GM23338 (cell line): ENCODE data around the gene STARD13. TPM values are rescaled to one million over a fixed set of nuclear protein-coding genes. Genes with fewer than 3 reads are reported as not detected.

Experiments used
- ATAC-seq: fragments of 200-7000 bp; cut with Tn5 transposase; 3 replicates; pipeline ENCODE4 v1.9.1; 2020
- DNase-seq: peaks from one replicate; pipeline ENCODE4 v3.0.0-alpha.2; 2015; ENCODE audit warnings: low spot score
- H2AFZ ChIP-seq: fragments of 200-600 bp; sonication (generic); 2 replicates; pipeline ENCODE4 v1.8.0; 2016; ENCODE audit warnings: antibody characterized with exemption, mild to moderate bottlenecking, moderate library complexity
- H3F3A ChIP-seq: fragments of 200-600 bp; sonication (generic); replicated peaks from 2 replicates; pipeline ENCODE4 v1.8.0; 2017; ENCODE audit warnings: antibody characterized with exemption, mixed run types, low read depth
- H3K27ac ChIP-seq: fragments of 200-600 bp; sonication (generic); 2 replicates; pipeline ENCODE4 v1.6.1; 2016; ENCODE audit warnings: low read depth
- H3K27me3 ChIP-seq: fragments of 200-600 bp; sonication (generic); 2 replicates; pipeline ENCODE4 v1.8.0; 2016; ENCODE audit warnings: mild to moderate bottlenecking, mixed run types, moderate library complexity; ENCODE audit not compliant: insufficient read depth
- H3K36me3 ChIP-seq: fragments of 200-600 bp; sonication (generic); 2 replicates; pipeline ENCODE4 v1.8.0; 2016; ENCODE audit warnings: mild to moderate bottlenecking; ENCODE audit not compliant: insufficient read depth
- H3K4me1 ChIP-seq: fragments of 200-600 bp; sonication (generic); 2 replicates; pipeline ENCODE4 v1.8.0; 2016; ENCODE audit warnings: mild to moderate bottlenecking, moderate library complexity; ENCODE audit not compliant: insufficient read depth
- H3K4me2 ChIP-seq: fragments of 200-600 bp; sonication (generic); 2 replicates; pipeline ENCODE4 v1.7.1; 2017; ENCODE audit warnings: mixed run types
- H3K4me3 ChIP-seq: fragments of 200-600 bp; sonication (generic); 2 replicates; pipeline ENCODE4 v1.6.1; 2016; ENCODE audit warnings: mixed run types
- H3K79me2 ChIP-seq: fragments of 200-600 bp; sonication (generic); replicated peaks from 2 replicates; pipeline ENCODE4 v1.8.0; 2017; ENCODE audit warnings: mild to moderate bottlenecking; ENCODE audit not compliant: insufficient read depth
- H3K9me2 ChIP-seq: fragments of 200-600 bp; sonication (generic); 2 replicates; pipeline ENCODE4 v1.8.0; 2017; ENCODE audit not compliant: insufficient read depth
- H4K20me1 ChIP-seq: fragments of 200-600 bp; sonication (generic); replicated peaks from 2 replicates; pipeline ENCODE4 v1.8.0; 2017; ENCODE audit warnings: mild to moderate bottlenecking; ENCODE audit not compliant: insufficient read depth
- H3K27ac Mint-ChIP-seq: 2 replicates; pipeline ENCODE4 v1.8.0; 2020; ENCODE audit warnings: inconsistent platforms, mild to moderate bottlenecking, moderate library complexity, mixed read lengths
- H3K27me3 Mint-ChIP-seq: 3 replicates; pipeline ENCODE4 v1.8.0; 2022; ENCODE audit warnings: low read depth, mild to moderate bottlenecking, moderate library complexity, mixed read lengths, inconsistent platforms; ENCODE audit not compliant: insufficient read depth, poor library complexity
- H3K36me3 Mint-ChIP-seq: 3 replicates; pipeline ENCODE4 v1.8.0; 2021; ENCODE audit warnings: low read depth, mild to moderate bottlenecking, inconsistent platforms, moderate library complexity, mixed read lengths
- H3K4me1 Mint-ChIP-seq: 3 replicates; pipeline ENCODE4 v1.8.0; 2020; ENCODE audit warnings: mild to moderate bottlenecking, inconsistent platforms, mixed read lengths
- H3K4me3 Mint-ChIP-seq: 3 replicates; pipeline ENCODE4 v1.8.0; 2021; ENCODE audit warnings: moderate library complexity, mild to moderate bottlenecking, inconsistent platforms, mixed read lengths
- H3K9me3 Mint-ChIP-seq: 3 replicates; pipeline ENCODE4 v1.8.0; 2020; ENCODE audit warnings: moderate library complexity, mild to moderate bottlenecking, inconsistent platforms, mixed read lengths
- CTCF ChIP-seq, 2 experiments: fragments of 200-600 bp in 1 of 2; sonication (generic) in 1 of 2; conservative IDR thresholded peaks; 2 replicates each; pipeline versions ENCODE4 v1.5.1 to v1.6.1; 2016 to 2017; ENCODE audit warnings: antibody characterized with exemption in 2 of 2, low read depth in 2 of 2, mild to moderate bottlenecking in 2 of 2, moderate library complexity in 1 of 2
- EZH2 ChIP-seq: fragments of 200-600 bp; sonication (generic); IDR thresholded peaks from one replicate; pipeline ENCODE4 v1.8.0; 2017; ENCODE audit warnings: antibody characterized with exemption, mild to moderate bottlenecking, low read depth; ENCODE audit not compliant: unreplicated experiment
- ZNF331 ChIP-seq: fragments of 250-450 bp; sonication (Bioruptor Pico); IDR thresholded peaks from 2 replicates; pipeline ENCODE4 v1.5.0; 2020; ENCODE audit warnings: low read depth, mild to moderate bottlenecking, moderate library complexity
- ZNF462 ChIP-seq: fragments of 250-450 bp; sonication (Bioruptor Pico); IDR thresholded peaks from 2 replicates; pipeline ENCODE4 v1.5.0; 2020; ENCODE audit warnings: mild to moderate bottlenecking, moderate library complexity
- polyA plus RNA-seq: library from polyadenylated mRNA; unstranded; fragments of >200 nt; fragmentation: Nextera tagmentation; extraction: Ambion mirVana; gene quantifications from 2 replicates; pipeline ENCODE4 v1.2.1, GENCODE V29; 2016
- total RNA-seq: library from RNA; depleted of rRNA; stranded (reverse); fragments of >200 nt; shearing (Covaris generic); gene quantifications from 2 replicates; pipeline ENCODE4 v1.2.3, GENCODE V29; 2014
- TF ChIP-seq, protein P1 (sequence below): IDR thresholded peaks from 2 replicates; pipeline ENCODE4 v1.6.1; 2016; ENCODE audit warnings: antibody characterized with exemption

Gene STARD13
- total and polyA plus RNA-seq, 2 experiments from 2014 or later = 3.2 to 5.2 TPM

- peaks cover 2% of the 10 kb centered on the region for H3K27me3 Mint-ChIP-seq
- H3K79me2 ChIP-seq = no peaks in the 10 kb centered on the region
- H3K27ac ChIP-seq = no peak overlapping the region
- H3K4me2 ChIP-seq = no peak overlapping the region
- 0 out of 2 replicates have a peak, but pooled peaks cover 8% of the 10 kb centered on the region for H3K9me2 ChIP-seq
- DNase-seq (no peak), ATAC-seq (no peak)
- peaks cover 2% of the 10 kb centered on the region; the same call in 1 of the 3 replicates for H3K36me3 Mint-ChIP-seq
- H3K4me3 ChIP-seq = no peak overlapping the region
- H3F3A ChIP-seq = no peaks in the 10 kb centered on the region
- H3K4me3 Mint-ChIP-seq = no peak overlapping the region
- H3K36me3 ChIP-seq = no peaks in the 10 kb centered on the region
- TF ChIP-seq, protein P1, sequence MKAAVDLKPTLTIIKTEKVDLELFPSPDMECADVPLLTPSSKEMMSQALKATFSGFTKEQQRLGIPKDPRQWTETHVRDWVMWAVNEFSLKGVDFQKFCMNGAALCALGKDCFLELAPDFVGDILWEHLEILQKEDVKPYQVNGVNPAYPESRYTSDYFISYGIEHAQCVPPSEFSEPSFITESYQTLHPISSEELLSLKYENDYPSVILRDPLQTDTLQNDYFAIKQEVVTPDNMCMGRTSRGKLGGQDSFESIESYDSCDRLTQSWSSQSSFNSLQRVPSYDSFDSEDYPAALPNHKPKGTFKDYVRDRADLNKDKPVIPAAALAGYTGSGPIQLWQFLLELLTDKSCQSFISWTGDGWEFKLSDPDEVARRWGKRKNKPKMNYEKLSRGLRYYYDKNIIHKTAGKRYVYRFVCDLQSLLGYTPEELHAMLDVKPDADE = no peak
- H3K27me3 ChIP-seq = no peaks in the 10 kb centered on the region
- no peaks in the 10 kb centered on the region for H3K9me3 Mint-ChIP-seq
- H3K4me1 ChIP-seq = no peaks in the 10 kb centered on the region
- no peak overlapping the region for H2AFZ ChIP-seq
- H4K20me1 ChIP-seq = no peaks in the 10 kb centered on the region
- H3K27ac Mint-ChIP-seq = no peak overlapping the region
- no peaks in the 10 kb centered on the region for H3K4me1 Mint-ChIP-seq
Measured at GRCh38 chr13:33112766-33113165, 172.8 kb downstream of the STARD13 start.

DNA sequence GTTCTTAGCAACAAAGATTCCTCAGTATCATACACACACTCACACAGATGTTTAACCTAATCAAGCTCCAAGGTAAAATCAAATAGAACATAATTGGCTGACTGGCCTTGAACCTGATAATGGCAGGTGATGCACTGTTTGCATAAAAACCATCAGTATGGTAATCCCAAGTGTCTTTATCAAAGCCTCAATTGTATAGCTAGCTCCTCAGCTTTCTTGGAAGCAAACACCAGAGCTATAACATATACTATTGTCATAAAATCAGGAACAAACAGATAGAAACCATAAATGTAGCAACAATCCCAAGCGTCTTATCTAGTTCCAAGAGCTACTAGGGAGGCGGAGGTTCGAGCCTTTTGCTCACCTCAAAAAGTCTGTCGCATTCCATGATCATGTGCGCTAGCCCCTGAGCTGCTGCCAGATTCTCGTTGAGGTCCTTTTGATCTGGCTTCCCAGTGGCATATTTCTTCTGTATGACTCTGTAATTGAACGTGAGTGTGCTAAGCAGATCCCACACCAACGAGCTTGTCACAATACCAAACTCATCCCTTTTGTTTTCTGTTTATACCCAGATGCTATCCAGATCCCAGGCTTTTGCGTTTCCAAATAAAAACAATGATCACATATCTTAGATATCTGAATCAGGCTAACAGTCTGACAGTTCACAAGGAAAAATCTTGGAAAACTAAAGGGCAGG is 174.0 kb downstream of the STARD13 start:
- Histone ChIP-seq H3K4me2 (no peak overlapping the region), H3K4me1 (no peaks in the 10 kb centered on the region), H3K9me2 (0 out of 2 replicates have a peak, but pooled peaks cover 7% of the 10 kb centered on the region), H3K27me3 (no peaks in the 10 kb centered on the region), H3K27ac (no peak overlapping the region), H3F3A (no peaks in the 10 kb centered on the region), H2AFZ (no peak overlapping the region), H3K79me2 (no peaks in the 10 kb centered on the region), H3K4me3 (no peak overlapping the region), H4K20me1 (no peaks in the 10 kb centered on the region), H3K36me3 (no peaks in the 10 kb centered on the region)
- ATAC-seq (no peak), DNase-seq (no peak)
- Mint-ChIP-seq H3K27me3 (peaks cover 2% of the 10 kb centered on the region), H3K4me3 (no peak overlapping the region), H3K36me3 (peaks cover 2% of the 10 kb centered on the region; the same call in 1 of the 3 replicates), H3K27ac (no peak overlapping the region), H3K9me3 (no peaks in the 10 kb centered on the region), H3K4me1 (no peaks in the 10 kb centered on the region)
- TF ChIP-seq EZH2 (no peak), ZNF331 (no peak), CTCF (conservative IDR thresholded peaks at IDR 0.05; ENCODE audit: low read depth in 2 of 2) (no peak), ZNF462 (CRISPR knock-in tag) (no peak)
- TF ChIP-seq, protein P1 = no peak
